ENCODE results near the gene NDUFV1.
A peak's percentile ranks its signal among the peaks of the same experiment; 100 is the strongest.

NDUFV1 gene

GRCh38 chr11:67641338-67642172 lies 34.8 kb downstream of the NDUFV1 start:
- no peak for DNase-seq (ENCODE audit: low read depth)
- no peak for TF ChIP-seq CTCF (IDR thresholded peaks at IDR 0.05; ENCODE audit: insufficient read depth, low read depth, low read length, missing control alignments)
- H3K4me3 ChIP-seq (ENCODE audit: low read depth, low read length): no peak overlapping the region

- no peak overlapping the region for H3K4me3 ChIP-seq (ENCODE audit: low read depth, low read length)
- no peak for DNase-seq (ENCODE audit: low read depth)
- no peak for TF ChIP-seq CTCF (IDR thresholded peaks at IDR 0.05; ENCODE audit: insufficient read depth, low read depth, low read length, missing control alignments)
These were observed 35.7 kb downstream of the NDUFV1 start for GRCh38 chr11:67642173-67643120.

GRCh38 chr11:67644042-67644441 lies 37.3 kb downstream of the NDUFV1 start:
- H3K4me3 ChIP-seq (ENCODE audit: low read depth, low read length): no peak overlapping the region
- DNase-seq (ENCODE audit: low read depth): no peak
- TF ChIP-seq CTCF (IDR thresholded peaks at IDR 0.05; ENCODE audit: insufficient read depth, low read depth, low read length, missing control alignments): peak; percentile 38

GRCh38 chr11:67644472-67645418 lies 38.0 kb downstream of the NDUFV1 start:
- H3K4me3 ChIP-seq (ENCODE audit: low read depth, low read length): no peak overlapping the region
- no peak for TF ChIP-seq CTCF (IDR thresholded peaks at IDR 0.05; ENCODE audit: insufficient read depth, low read depth, low read length, missing control alignments)
- DNase-seq (ENCODE audit: low read depth): no peak

GRCh38 chr11:67645521-67646461 lies 39.1 kb downstream of the NDUFV1 start:
- DNase-seq (ENCODE audit: low read depth): peak; percentile 44
- TF ChIP-seq CTCF (IDR thresholded peaks at IDR 0.05; ENCODE audit: insufficient read depth, low read depth, low read length, missing control alignments): peak; percentile 22
- no peak overlapping the region for H3K4me3 ChIP-seq (ENCODE audit: low read depth, low read length)
